T-helper 17 cell (primary cell): ENCODE data around the gene RTCA. TPM values are rescaled to one million over a fixed set of nuclear protein-coding genes. Genes with fewer than 3 reads are reported as not detected.

Experiments
- ATAC-seq: fragments of 150-1000 bp; cut with Tn5 transposase; 2 replicates; pipeline ENCODE4 v1.10.0; 2021; ENCODE audit warnings: mild to moderate bottlenecking, moderate library complexity
- DNase-seq, 3 donors: peaks; one replicate each; pipeline versions ENCODE4 v3.0.0 to v3.0.0-alpha.2; 2020 to 2021
- H3K9me3 ChIP-seq: one replicate; pipeline ENCODE4 v1.7.0; 2013; ENCODE audit warnings: low read length, mild to moderate bottlenecking; ENCODE audit not compliant: control insufficient read depth, poor library complexity, severe bottlenecking
- H3K27ac Mint-ChIP-seq: one replicate; pipeline ENCODE4 v1.8.0; 2022; ENCODE audit warnings: mild to moderate bottlenecking, moderate library complexity, mixed read lengths
- H3K27me3 Mint-ChIP-seq: one replicate; pipeline ENCODE4 v1.8.0; 2022; ENCODE audit warnings: mixed read lengths
- H3K36me3 Mint-ChIP-seq: one replicate; pipeline ENCODE4 v1.8.0; 2022; ENCODE audit warnings: low read depth, mixed read lengths
- H3K4me1 Mint-ChIP-seq: one replicate; pipeline ENCODE4 v1.8.0; 2022; ENCODE audit warnings: mild to moderate bottlenecking, mixed read lengths
- H3K4me3 Mint-ChIP-seq: one replicate; pipeline ENCODE4 v1.8.0; 2022; ENCODE audit warnings: mild to moderate bottlenecking, moderate library complexity, mixed read lengths
- total RNA-seq, 4 donors: library from RNA in 2 of 4; stranded (reverse) in 2 of 4; gene quantifications; one replicate each; pipeline ENCODE4 v1.2.3 and lab custom pipeline; 2022 to 2026

RTCA gene
- total RNA-seq, 2 donors from 2014 or later, result 43.6 to 44.4 TPM

GRCh38 chr1:100300691-100301090 is 34.7 kb downstream of the RTCA start:
- ATAC-seq, result no peak
- H3K9me3 ChIP-seq, result no peaks in the 10 kb centered on the region

GRCh38 chr1:100302739-100303138 is 36.7 kb downstream of the RTCA start:
- no peak overlapping the region for H3K27ac Mint-ChIP-seq
- H3K27me3 Mint-ChIP-seq, result no peaks in the 10 kb centered on the region
- DNase-seq, result no peak
- ATAC-seq, result no peak
- peaks cover 22% of the 10 kb centered on the region for H3K4me1 Mint-ChIP-seq
- no peaks in the 10 kb centered on the region for H3K36me3 Mint-ChIP-seq
- no peak overlapping the region for H3K4me3 Mint-ChIP-seq
- no peaks in the 10 kb centered on the region for H3K9me3 ChIP-seq

More at GRCh38 chr1:100300691-100301090, 34.7 kb downstream of the RTCA start:
- H3K4me1 Mint-ChIP-seq, result peaks cover 10% of the 10 kb centered on the region
- H3K36me3 Mint-ChIP-seq, result no peaks in the 10 kb centered on the region
- no peaks in the 10 kb centered on the region for H3K27me3 Mint-ChIP-seq
- no peak overlapping the region for H3K4me3 Mint-ChIP-seq
- no peak for DNase-seq
- H3K27ac Mint-ChIP-seq, result no peak overlapping the region

GRCh38 chr1:100304227-100304626 is 38.2 kb downstream of the RTCA start:
- no peak for ATAC-seq
- Mint-ChIP-seq H3K4me3 (no peak overlapping the region), H3K36me3 (no peaks in the 10 kb centered on the region), H3K4me1 (peaks cover 19% of the 10 kb centered on the region), H3K27ac (no peak overlapping the region), H3K27me3 (no peaks in the 10 kb centered on the region)
- H3K9me3 ChIP-seq, result no peaks in the 10 kb centered on the region
- no peak for DNase-seq

GRCh38 chr1:100304921-100305320 is 38.9 kb downstream of the RTCA start:
- peaks cover 13% of the 10 kb centered on the region for H3K4me1 Mint-ChIP-seq
- DNase-seq (no peak), ATAC-seq (no peak)
- H3K9me3 ChIP-seq, result no peaks in the 10 kb centered on the region
- no peak overlapping the region for H3K4me3 Mint-ChIP-seq
- H3K27me3 Mint-ChIP-seq, result no peaks in the 10 kb centered on the region
- no peaks in the 10 kb centered on the region for H3K36me3 Mint-ChIP-seq
- H3K27ac Mint-ChIP-seq, result no peak overlapping the region

- Mint-ChIP-seq H3K36me3 (no peaks in the 10 kb centered on the region), H3K27me3 (peaks cover 4% of the 10 kb centered on the region), H3K27ac (no peak overlapping the region), H3K4me1 (peaks cover 12% of the 10 kb centered on the region), H3K4me3 (no peak overlapping the region)
- H3K9me3 ChIP-seq, result no peaks in the 10 kb centered on the region
- DNase-seq (no peak), ATAC-seq (no peak)
Measured at GRCh38 chr1:100305954-100306353, 39.9 kb downstream of the RTCA start.

- Mint-ChIP-seq H3K36me3 (no peaks in the 10 kb centered on the region), H3K27ac (peak overlapping the region; percentile 79), H3K4me3 (no peak overlapping the region), H3K27me3 (peaks cover 5% of the 10 kb centered on the region), H3K4me1 (peaks cover 12% of the 10 kb centered on the region)
- DNase-seq, result no peak
- ATAC-seq, result peak; percentile 45
- no peaks in the 10 kb centered on the region for H3K9me3 ChIP-seq
Measured at GRCh38 chr1:100306735-100307313, 40.8 kb downstream of the RTCA start.

GRCh38 chr1:100308777-100309176 is 42.8 kb downstream of the RTCA start:
- H3K9me3 ChIP-seq, result no peaks in the 10 kb centered on the region
- no peak for ATAC-seq
- Mint-ChIP-seq H3K27me3 (peaks cover 5% of the 10 kb centered on the region), H3K4me1 (peaks cover 12% of the 10 kb centered on the region), H3K36me3 (peaks cover 2% of the 10 kb centered on the region), H3K4me3 (no peak overlapping the region), H3K27ac (no peak overlapping the region)
- DNase-seq, result no peak

- Mint-ChIP-seq H3K36me3 (peaks cover 2% of the 10 kb centered on the region), H3K4me1 (peaks cover 12% of the 10 kb centered on the region), H3K27ac (no peak overlapping the region), H3K4me3 (no peak overlapping the region), H3K27me3 (peaks cover 5% of the 10 kb centered on the region)
- DNase-seq (no peak), ATAC-seq (no peak)
- H3K9me3 ChIP-seq, result no peaks in the 10 kb centered on the region
Measured at GRCh38 chr1:100309863-100310262, 43.8 kb downstream of the RTCA start.

- ATAC-seq (no peak), DNase-seq (no peak)
Measured at GRCh38 chr1:100313382-100313781, 47.4 kb downstream of the RTCA start.

GRCh38 chr1:100316622-100317021 is 50.6 kb downstream of the RTCA start:
- no peaks in the 10 kb centered on the region for H3K9me3 ChIP-seq
- Mint-ChIP-seq H3K4me1 (no peaks in the 10 kb centered on the region), H3K36me3 (peaks cover 4% of the 10 kb centered on the region), H3K27ac (no peak overlapping the region), H3K27me3 (no peaks in the 10 kb centered on the region), H3K4me3 (no peak overlapping the region)
- DNase-seq (no peak), ATAC-seq (no peak)

More at GRCh38 chr1:100313382-100313781, 47.4 kb downstream of the RTCA start:
- Mint-ChIP-seq H3K4me3 (no peak overlapping the region), H3K36me3 (peaks cover 2% of the 10 kb centered on the region), H3K27me3 (peaks cover 5% of the 10 kb centered on the region), H3K27ac (no peak overlapping the region), H3K4me1 (no peaks in the 10 kb centered on the region)
- no peaks in the 10 kb centered on the region for H3K9me3 ChIP-seq

GRCh38 chr1:100320311-100321099 is 54.5 kb downstream of the RTCA start:
- ATAC-seq (no peak), DNase-seq (no peak)
- Mint-ChIP-seq H3K27me3 (no peaks in the 10 kb centered on the region), H3K36me3 (peaks cover 2% of the 10 kb centered on the region), H3K27ac (no peak overlapping the region), H3K4me3 (no peak overlapping the region), H3K4me1 (peaks cover 1% of the 10 kb centered on the region)
- H3K9me3 ChIP-seq, result no peaks in the 10 kb centered on the region

- H3K4me1 Mint-ChIP-seq, result peaks cover 2% of the 10 kb centered on the region
- no peak overlapping the region for H3K27ac Mint-ChIP-seq
- no peak overlapping the region for H3K4me3 Mint-ChIP-seq
- DNase-seq, result no peak
- no peaks in the 10 kb centered on the region for H3K9me3 ChIP-seq
- no peaks in the 10 kb centered on the region for H3K27me3 Mint-ChIP-seq
- no peak for ATAC-seq
- H3K36me3 Mint-ChIP-seq, result peaks cover 2% of the 10 kb centered on the region
Measured at GRCh38 chr1:100321100-100321493, 55.1 kb downstream of the RTCA start.

- Mint-ChIP-seq H3K36me3 (peaks cover 2% of the 10 kb centered on the region), H3K4me1 (peaks cover 2% of the 10 kb centered on the region), H3K4me3 (no peak overlapping the region), H3K27me3 (no peaks in the 10 kb centered on the region), H3K27ac (no peak overlapping the region)
- ATAC-seq, result no peak
- no peaks in the 10 kb centered on the region for H3K9me3 ChIP-seq
- DNase-seq, result no peak
Measured at GRCh38 chr1:100321506-100321905, 55.5 kb downstream of the RTCA start.
